ENCODE data around the gene SLITRK4.

Gene SLITRK4

DNA sequence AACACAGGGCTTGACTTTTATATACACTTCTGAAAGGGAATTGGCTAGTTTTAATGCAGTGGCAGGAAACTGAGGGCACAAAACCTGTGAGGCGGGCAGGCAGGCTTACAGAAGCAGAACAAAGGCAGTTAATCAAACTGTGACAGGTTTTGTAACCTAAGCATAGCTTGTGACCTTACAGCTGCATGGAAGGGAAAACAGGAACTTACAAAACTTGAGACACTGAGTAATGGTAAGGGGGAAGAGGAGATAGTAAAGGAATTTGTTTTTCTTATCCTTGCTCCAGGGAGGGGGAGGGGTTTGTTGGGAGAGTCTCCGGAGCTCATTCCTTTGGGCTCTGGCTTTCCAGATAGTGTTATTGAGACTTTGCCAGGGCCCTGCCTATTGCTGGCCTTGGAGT is 55.6 kb downstream of the SLITRK4 start:
- ChIA-PET POLR2A (no interaction called here), CTCF (no interaction called here)
- no peak for DNase-seq (ENCODE audit: extremely low spot score)
- TF ChIP-seq, protein P1, sequence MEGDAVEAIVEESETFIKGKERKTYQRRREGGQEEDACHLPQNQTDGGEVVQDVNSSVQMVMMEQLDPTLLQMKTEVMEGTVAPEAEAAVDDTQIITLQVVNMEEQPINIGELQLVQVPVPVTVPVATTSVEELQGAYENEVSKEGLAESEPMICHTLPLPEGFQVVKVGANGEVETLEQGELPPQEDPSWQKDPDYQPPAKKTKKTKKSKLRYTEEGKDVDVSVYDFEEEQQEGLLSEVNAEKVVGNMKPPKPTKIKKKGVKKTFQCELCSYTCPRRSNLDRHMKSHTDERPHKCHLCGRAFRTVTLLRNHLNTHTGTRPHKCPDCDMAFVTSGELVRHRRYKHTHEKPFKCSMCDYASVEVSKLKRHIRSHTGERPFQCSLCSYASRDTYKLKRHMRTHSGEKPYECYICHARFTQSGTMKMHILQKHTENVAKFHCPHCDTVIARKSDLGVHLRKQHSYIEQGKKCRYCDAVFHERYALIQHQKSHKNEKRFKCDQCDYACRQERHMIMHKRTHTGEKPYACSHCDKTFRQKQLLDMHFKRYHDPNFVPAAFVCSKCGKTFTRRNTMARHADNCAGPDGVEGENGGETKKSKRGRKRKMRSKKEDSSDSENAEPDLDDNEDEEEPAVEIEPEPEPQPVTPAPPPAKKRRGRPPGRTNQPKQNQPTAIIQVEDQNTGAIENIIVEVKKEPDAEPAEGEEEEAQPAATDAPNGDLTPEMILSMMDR (IDR thresholded peaks at IDR 0.05; ENCODE audit: control extremely low read depth, extremely low read depth, low read depth, missing control alignments): no peak
